ENCODE results near the gene ATRNL1.
"Not testable (repeated sequence)": the region's sequence is repeated elsewhere in the genome, so short reads cannot be mapped to it uniquely, and the experiment has no call there.

Gene ATRNL1

GRCh38 chr10:115103700-115104099, 10.5 kb downstream of the ATRNL1 start:
- FAIRE-seq: no peak
- no peak for TF ChIP-seq POLR2A (IDR thresholded peaks at IDR 0.05; ENCODE audit: low read depth, low read length)
- no peak for DNase-seq (ENCODE audit: insufficient read length, low spot score)

GRCh38 chr10:115105411-115105810, 12.2 kb downstream of the ATRNL1 start:
- not testable (repeated sequence) for FAIRE-seq; DNase-seq (ENCODE audit: insufficient read length, low spot score)

- no peak for TF ChIP-seq POLR2A (IDR thresholded peaks at IDR 0.05; ENCODE audit: low read depth, low read length)
- FAIRE-seq (no peak), DNase-seq (ENCODE audit: insufficient read length, low spot score) (no peak)
Observed at GRCh38 chr10:115107830-115108229, 14.7 kb downstream of the ATRNL1 start.

- TF ChIP-seq POLR2A (IDR thresholded peaks at IDR 0.05; ENCODE audit: low read depth, low read length): no peak
- FAIRE-seq (no peak), DNase-seq (ENCODE audit: insufficient read length, low spot score) (no peak)
Observed at GRCh38 chr10:115117301-115117700, 24.1 kb downstream of the ATRNL1 start.

- FAIRE-seq: no peak
- DNase-seq (ENCODE audit: insufficient read length, low spot score): no peak
- no peak for TF ChIP-seq POLR2A (IDR thresholded peaks at IDR 0.05; ENCODE audit: low read depth, low read length)
Observed at GRCh38 chr10:115118346-115118745, 25.2 kb downstream of the ATRNL1 start.

- DNase-seq (ENCODE audit: insufficient read length, low spot score): no peak
- no peak for TF ChIP-seq POLR2A (IDR thresholded peaks at IDR 0.05; ENCODE audit: low read depth, low read length)
Observed at GRCh38 chr10:115125505-115125904, 32.3 kb downstream of the ATRNL1 start.

GRCh38 chr10:115129752-115130151, 36.6 kb downstream of the ATRNL1 start:
- TF ChIP-seq POLR2A (IDR thresholded peaks at IDR 0.05; ENCODE audit: low read depth, low read length): no peak
- FAIRE-seq: no peak

More at GRCh38 chr10:115125505-115125904, 32.3 kb downstream of the ATRNL1 start:
- FAIRE-seq: no peak

GRCh38 chr10:115136616-115137015, 43.5 kb downstream of the ATRNL1 start:
- no peak for FAIRE-seq
- no peak for DNase-seq (ENCODE audit: insufficient read length, low spot score)
- no peak for TF ChIP-seq POLR2A (IDR thresholded peaks at IDR 0.05; ENCODE audit: low read depth, low read length)

More at GRCh38 chr10:115129752-115130151, 36.6 kb downstream of the ATRNL1 start:
- peak; percentile 3 for DNase-seq (ENCODE audit: insufficient read length, low spot score)

- DNase-seq (ENCODE audit: insufficient read length, low spot score) (no peak), FAIRE-seq (no peak)
- TF ChIP-seq POLR2A (IDR thresholded peaks at IDR 0.05; ENCODE audit: low read depth, low read length): no peak
Observed at GRCh38 chr10:115141254-115141653, 48.1 kb downstream of the ATRNL1 start.

GRCh38 chr10:115157357-115157756, 64.2 kb downstream of the ATRNL1 start:
- no peak for TF ChIP-seq POLR2A (IDR thresholded peaks at IDR 0.05; ENCODE audit: low read depth, low read length)

GRCh38 chr10:115163129-115163528, 70.0 kb downstream of the ATRNL1 start:
- DNase-seq (ENCODE audit: insufficient read length, low spot score) (no peak), FAIRE-seq (no peak)
- TF ChIP-seq POLR2A (IDR thresholded peaks at IDR 0.05; ENCODE audit: low read depth, low read length): no peak

More at GRCh38 chr10:115157357-115157756, 64.2 kb downstream of the ATRNL1 start:
- DNase-seq (ENCODE audit: insufficient read length, low spot score): no peak
- no peak for FAIRE-seq

- FAIRE-seq: no peak
Observed at GRCh38 chr10:115164220-115164619, 71.1 kb downstream of the ATRNL1 start.

GRCh38 chr10:115167751-115168150, 74.6 kb downstream of the ATRNL1 start:
- DNase-seq (ENCODE audit: insufficient read length, low spot score): no peak
- no peak for TF ChIP-seq POLR2A (IDR thresholded peaks at IDR 0.05; ENCODE audit: low read depth, low read length)
- FAIRE-seq: no peak

More at GRCh38 chr10:115164220-115164619, 71.1 kb downstream of the ATRNL1 start:
- no peak for TF ChIP-seq POLR2A (IDR thresholded peaks at IDR 0.05; ENCODE audit: low read depth, low read length)
- no peak for DNase-seq (ENCODE audit: insufficient read length, low spot score)

- FAIRE-seq (no peak), DNase-seq (ENCODE audit: insufficient read length, low spot score) (no peak)
- TF ChIP-seq POLR2A (IDR thresholded peaks at IDR 0.05; ENCODE audit: low read depth, low read length): no peak
Observed at GRCh38 chr10:115171392-115171960, 78.3 kb downstream of the ATRNL1 start.

GRCh38 chr10:115173915-115174443, 80.8 kb downstream of the ATRNL1 start:
- DNase-seq (ENCODE audit: insufficient read length, low spot score) (no peak), FAIRE-seq (no peak)
- no peak for TF ChIP-seq POLR2A (IDR thresholded peaks at IDR 0.05; ENCODE audit: low read depth, low read length)

GRCh38 chr10:115207276-115207675, 114.1 kb downstream of the ATRNL1 start:
- not testable (repeated sequence) for DNase-seq (ENCODE audit: insufficient read length, low spot score); FAIRE-seq

Measured in H54 (cell line).